Endothelial cell of umbilical vein (primary cell): ENCODE results near the gene RTCB. TPM values are rescaled to one million over a fixed set of nuclear protein-coding genes. Genes with fewer than 3 reads are reported as not detected.

ENCODE experiments used
- BruUV-seq: library from RNA; stranded (reverse); fragments of 400-500 nt; replicated peaks from 2 replicates; lab custom pipeline; 2021; lab: Mats Ljungman, UMichigan
- CTCF ChIA-PET: fragments of 300-600, 350-600 bp; sonication (Branson Sonifier 250); formaldehyde crosslinking; loops from one replicate; lab custom pipeline; 2021; ENCODE audit warnings: antibody characterized with exemption, inconsistent platforms; lab: Charles Lee
- POLR2A ChIA-PET: fragments of 300-600, 350-600 bp; sonication (Branson Sonifier 250); formaldehyde crosslinking; loops from one replicate; lab custom pipeline; 2021; ENCODE audit warnings: antibody characterized with exemption, inconsistent platforms; lab: Charles Lee
- DNase-seq: peaks from one replicate; pipeline ENCODE4 v3.0.0-alpha.2; 2011; ENCODE audit warnings: low read depth, low spot score
- FAIRE-seq: peaks from 2 replicates; lab custom pipeline; 2011; peaks lifted over from hg19 to GRCh38; lab: Jason Lieb, UNC
- H2AFZ ChIP-seq: 2 replicates; pipeline ENCODE4 v1.6.0; 2012; ENCODE audit warnings: low read depth, low read length, control low read depth, inconsistent platforms
- H3K27ac ChIP-seq: 2 replicates; pipeline ENCODE4 v1.5.1; 2011; ENCODE audit warnings: low read depth, mild to moderate bottlenecking, control low read depth, low read length, moderate library complexity; ENCODE audit not compliant: insufficient read depth
- H3K27me3 ChIP-seq, 2 experiments: 2 replicates each; pipeline versions ENCODE4 v1.6.0 to v1.6.1; 2011; ENCODE audit warnings: low read length in 2 of 2, mixed read lengths in 1 of 2; ENCODE audit not compliant: control insufficient read depth in 2 of 2, insufficient read depth in 2 of 2
- H3K36me3 ChIP-seq, 2 experiments: 2 replicates in 1 of 2; 3 replicates in 1 of 2; pipeline ENCODE4 v1.5.1; 2011; ENCODE audit warnings: low read length in 2 of 2, mild to moderate bottlenecking in 1 of 2, moderate library complexity in 1 of 2; ENCODE audit not compliant: control insufficient read depth in 2 of 2, insufficient read depth in 2 of 2; ENCODE audit errors: extremely low read depth in 1 of 2
- H3K4me1 ChIP-seq: 3 replicates; pipeline ENCODE4 v1.5.1; 2011; ENCODE audit warnings: mild to moderate bottlenecking, low read length; ENCODE audit not compliant: control insufficient read depth, insufficient read depth; ENCODE audit errors: extremely low read depth
- H3K4me2 ChIP-seq: 2 replicates; pipeline ENCODE4 v1.6.1; 2011; ENCODE audit warnings: low read length, control low read depth, mixed read lengths; ENCODE audit not compliant: insufficient read depth
- H3K4me3 ChIP-seq, 3 experiments: fragments of 200-600 bp in 1 of 3; sonication (generic), shearing (Covaris generic) in 1 of 3; replicated peaks in 1 of 3; 2 replicates each; pipeline ENCODE4 v1.5.1; 2011 to 2016; ENCODE audit warnings: control low read depth in 3 of 3, low read length in 3 of 3, mild to moderate bottlenecking in 2 of 3, inconsistent platforms in 1 of 3, low read depth in 1 of 3, moderate library complexity in 1 of 3; ENCODE audit not compliant: insufficient read depth in 1 of 3
- H3K79me2 ChIP-seq: 2 replicates; pipeline ENCODE4 v1.6.0; 2012; ENCODE audit warnings: low read length, inconsistent platforms; ENCODE audit not compliant: control insufficient read depth, insufficient read depth
- H3K9ac ChIP-seq: replicated peaks from 2 replicates; pipeline ENCODE3; 2011; ENCODE audit warnings: low read length, control low read depth; ENCODE audit not compliant: insufficient read depth; ENCODE audit errors: extremely low read depth
- H3K9me1 ChIP-seq: replicated peaks from 3 replicates; pipeline ENCODE4 v1.6.0; 2011; ENCODE audit warnings: mild to moderate bottlenecking, low read length; ENCODE audit not compliant: control insufficient read depth, insufficient read depth; ENCODE audit errors: extremely low read depth
- H3K9me3 ChIP-seq: replicated peaks from 2 replicates; pipeline ENCODE4 v1.5.1; 2012; ENCODE audit warnings: low read length, inconsistent platforms; ENCODE audit not compliant: control insufficient read depth, insufficient read depth
- H4K20me1 ChIP-seq: replicated peaks from 2 replicates; pipeline ENCODE3; 2011; ENCODE audit warnings: mild to moderate bottlenecking, low read length; ENCODE audit not compliant: control insufficient read depth, insufficient read depth; ENCODE audit errors: extremely low read depth
- CTCF ChIP-seq, 2 donors: IDR thresholded peaks; 1 replicate in 1 of 2; 2 replicates in 1 of 2; pipeline ENCODE4 v1.5.1; 2011; ENCODE audit warnings: low read length in 2 of 2, mild to moderate bottlenecking in 2 of 2, moderate library complexity in 2 of 2, control low read depth in 1 of 2, inconsistent platforms in 1 of 2, low read depth in 1 of 2; ENCODE audit not compliant: insufficient read depth in 1 of 2; ENCODE audit errors: extremely low read depth in 1 of 2
- EZH2 ChIP-seq: IDR thresholded peaks from 2 replicates; pipeline ENCODE4 v1.6.1; 2012; ENCODE audit warnings: borderline replicate concordance, low read depth, mild to moderate bottlenecking, moderate library complexity, low read length, inconsistent platforms; ENCODE audit not compliant: severe bottlenecking
- FOS ChIP-seq: IDR thresholded peaks from 2 replicates; pipeline ENCODE4 v1.6.1; 2011; ENCODE audit warnings: mild to moderate bottlenecking, low read length, moderate library complexity, borderline replicate concordance; ENCODE audit not compliant: insufficient read depth
- JUN ChIP-seq: IDR thresholded peaks from 2 replicates; pipeline ENCODE4 v1.6.1; 2011; ENCODE audit warnings: borderline replicate concordance, low read depth; ENCODE audit not compliant: insufficient read length, insufficient read depth
- POLR2AphosphoS5 ChIP-seq: IDR thresholded peaks from 2 replicates; pipeline ENCODE4 v1.6.1; 2012; ENCODE audit warnings: low read depth, mild to moderate bottlenecking, control low read depth, low read length, moderate library complexity; ENCODE audit not compliant: insufficient read depth
- dilution Hi-C: fragments of 300-500 bp; cut with MboI; formaldehyde crosslinking; loops from one replicate; pipeline ENCODE4 v1.15.0; 2019; ENCODE audit warnings: low sequenced_read_pairs; ENCODE audit not compliant: extremely low pct_ligation_motif_present
- intact Hi-C: fragments of 100-400 bp; cut with micrococcal nuclease; formaldehyde crosslinking; loops from one replicate; pipeline ENCODE4 v1.10.0; 2022
- polyA plus RNA-seq, 4 experiments: library from polyadenylated mRNA; depleted of rRNA in 3 of 4; stranded (reverse) in 3 of 4; unstranded in 1 of 4; fragments of >200 nt; gene quantifications; 2 replicates each; pipeline versions ENCODE4 v1.2.1 to v1.2.3, GENCODE V29; 2011 to 2012; ENCODE audit warnings: missing spikeins in 1 of 4
- total RNA-seq: library from RNA; stranded (reverse); gene quantifications from 2 replicates; pipeline ENCODE4 v1.2.3, GENCODE V29; 2021
- TF ChIP-seq, protein P1 (sequence below): IDR thresholded peaks from 2 replicates; pipeline ENCODE4 v1.6.1; 2011; ENCODE audit not compliant: insufficient read depth, insufficient read length

Gene RTCB
- total and polyA plus RNA-seq, 2 donors (not counting 3 experiments of a cell fraction or from before 2014, with no cell fraction given) = 98.7 to 100 TPM

- peaks cover 18% of the 10 kb centered on the region in 2 experiments for H3K36me3 ChIP-seq
- no peak overlapping the region for H3K27ac ChIP-seq
- peaks cover 14% of the 10 kb centered on the region for H3K4me1 ChIP-seq
- ChIA-PET POLR2A (no interaction called here), CTCF (interaction anchor here (0.7 to 1.5 kb wide), 2 partner anchors 10 to 11 kb away, joined by 4 read pairs; no protein-coding TSS in a partner anchor)
- no peak overlapping the region for H2AFZ ChIP-seq
- intact Hi-C loops (no loop called here), dilution Hi-C loops (no loop called here)
- no peaks in the 10 kb centered on the region for H3K9me1 ChIP-seq
- peaks cover 41% of the 10 kb centered on the region for H3K79me2 ChIP-seq
- no peaks in the 10 kb centered on the region for H3K9me3 ChIP-seq
- FAIRE-seq (no peak), DNase-seq (no peak)
- H4K20me1 ChIP-seq = no peaks in the 10 kb centered on the region
- H3K9ac ChIP-seq = no peak overlapping the region
- H3K4me2 ChIP-seq = peak overlapping the region; percentile 33
- BruUV-seq = no TSS peak
- TF ChIP-seq POLR2AphosphoS5 (no peak), CTCF (IDR thresholded peaks at IDR 0.05; ENCODE audit: extremely low read depth in 1 of 2, insufficient read depth in 1 of 2, low read depth in 1 of 2, low read length in 2 of 2) (no peak)
- H3K27me3 ChIP-seq = no peaks in the 10 kb centered on the region
- H3K4me3 ChIP-seq = no peak overlapping the region
These were observed 2.1 kb downstream of the RTCB start for GRCh38 chr22:32409977-32410376.

DNA sequence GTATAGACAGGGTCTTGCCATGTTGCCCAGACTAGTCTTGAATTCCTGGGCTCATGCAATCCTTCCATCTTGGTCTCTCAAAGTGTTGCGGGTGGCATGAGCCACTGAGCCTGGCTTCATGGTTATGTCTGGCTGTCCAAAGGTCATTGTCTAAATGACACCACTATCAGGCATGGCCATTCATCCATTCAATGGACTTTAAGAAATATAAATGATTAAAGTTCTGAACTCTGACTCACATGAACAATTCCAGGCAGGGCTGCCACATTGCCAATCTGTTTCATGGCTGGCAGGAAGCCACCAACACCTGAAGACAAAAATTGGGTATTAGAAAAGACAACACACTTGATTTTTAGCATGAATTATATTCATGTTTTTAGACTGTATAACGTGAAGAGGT is 4.1 kb downstream of the RTCB start:
- Histone ChIP-seq H3K9me3 (no peaks in the 10 kb centered on the region), H3K9me1 (no peaks in the 10 kb centered on the region), H3K4me3 (no peak overlapping the region), H3K9ac (no peak overlapping the region), H3K4me2 (no peak overlapping the region), H4K20me1 (no peaks in the 10 kb centered on the region), H2AFZ (no peak overlapping the region), H3K27ac (no peak overlapping the region), H3K79me2 (peaks cover 41% of the 10 kb centered on the region), H3K36me3 (peaks cover 18 to 22% of the 10 kb centered on the region in 2 experiments), H3K4me1 (peaks cover 14% of the 10 kb centered on the region), H3K27me3 (no peaks in the 10 kb centered on the region)
- dilution Hi-C loops (no loop called here), intact Hi-C loops (no loop called here)
- TF ChIP-seq POLR2AphosphoS5 = no peak
- TF ChIP-seq FOS = no peak
- no peak for TF ChIP-seq CTCF (IDR thresholded peaks at IDR 0.05; ENCODE audit: extremely low read depth in 1 of 2, insufficient read depth in 1 of 2, low read depth in 1 of 2, low read length in 2 of 2)
- TF ChIP-seq EZH2 = no peak
- no peak for TF ChIP-seq JUN
- TF ChIP-seq, protein P1, sequence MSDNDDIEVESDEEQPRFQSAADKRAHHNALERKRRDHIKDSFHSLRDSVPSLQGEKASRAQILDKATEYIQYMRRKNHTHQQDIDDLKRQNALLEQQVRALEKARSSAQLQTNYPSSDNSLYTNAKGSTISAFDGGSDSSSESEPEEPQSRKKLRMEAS = no peak
- BruUV-seq = no TSS peak
- CTCF ChIA-PET = interaction anchor here (1.2 to 1.4 kb wide), 3 partner anchors 11 to 142 kb away, joined by 3 to 4 read pairs (median 3); no protein-coding TSS in a partner anchor
- POLR2A ChIA-PET = no interaction called here
- FAIRE-seq (no peak), DNase-seq (no peak)
